GM12872 (cell line): ENCODE data around the gene CACNB2.

Experiments used
- TF ChIP-seq, protein P1 (sequence below): IDR thresholded peaks from 3 replicates; pipeline ENCODE4 v1.5.1; 2011; ENCODE audit warnings: low read depth, mild to moderate bottlenecking, low read length, moderate library complexity; ENCODE audit not compliant: insufficient read depth

CACNB2 gene

DNA sequence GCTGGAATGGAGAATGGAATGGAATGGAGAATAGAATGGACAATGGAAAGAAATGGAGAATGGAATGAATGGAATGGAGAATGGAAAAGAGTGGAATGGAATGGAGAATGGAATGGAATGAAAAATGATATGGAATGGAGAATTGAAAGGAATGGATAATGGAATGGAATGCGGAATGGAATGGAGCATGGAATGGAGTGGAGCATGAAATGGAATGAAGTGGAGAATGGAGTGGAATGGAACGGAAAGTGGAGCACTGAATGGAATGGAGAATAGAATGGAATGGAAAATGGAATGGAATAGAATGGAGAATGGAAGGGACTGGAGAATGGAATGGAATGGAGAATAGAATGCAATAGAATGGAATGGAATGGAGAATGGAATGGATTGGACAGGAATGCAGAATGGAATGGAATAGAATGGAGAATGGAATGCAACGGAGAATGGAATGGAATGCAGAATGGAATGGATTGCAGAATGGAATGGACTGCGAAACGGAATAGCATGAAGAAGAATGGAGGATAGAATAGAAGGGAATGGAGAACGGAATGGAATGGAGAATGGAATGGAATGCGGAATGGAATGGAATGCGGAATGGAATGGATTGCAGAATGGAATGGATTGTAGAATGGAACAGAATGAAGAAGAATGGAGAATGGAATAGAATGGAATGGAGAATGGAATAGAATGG is 421.8 kb downstream of the CACNB2 start:
- TF ChIP-seq, protein P1, sequence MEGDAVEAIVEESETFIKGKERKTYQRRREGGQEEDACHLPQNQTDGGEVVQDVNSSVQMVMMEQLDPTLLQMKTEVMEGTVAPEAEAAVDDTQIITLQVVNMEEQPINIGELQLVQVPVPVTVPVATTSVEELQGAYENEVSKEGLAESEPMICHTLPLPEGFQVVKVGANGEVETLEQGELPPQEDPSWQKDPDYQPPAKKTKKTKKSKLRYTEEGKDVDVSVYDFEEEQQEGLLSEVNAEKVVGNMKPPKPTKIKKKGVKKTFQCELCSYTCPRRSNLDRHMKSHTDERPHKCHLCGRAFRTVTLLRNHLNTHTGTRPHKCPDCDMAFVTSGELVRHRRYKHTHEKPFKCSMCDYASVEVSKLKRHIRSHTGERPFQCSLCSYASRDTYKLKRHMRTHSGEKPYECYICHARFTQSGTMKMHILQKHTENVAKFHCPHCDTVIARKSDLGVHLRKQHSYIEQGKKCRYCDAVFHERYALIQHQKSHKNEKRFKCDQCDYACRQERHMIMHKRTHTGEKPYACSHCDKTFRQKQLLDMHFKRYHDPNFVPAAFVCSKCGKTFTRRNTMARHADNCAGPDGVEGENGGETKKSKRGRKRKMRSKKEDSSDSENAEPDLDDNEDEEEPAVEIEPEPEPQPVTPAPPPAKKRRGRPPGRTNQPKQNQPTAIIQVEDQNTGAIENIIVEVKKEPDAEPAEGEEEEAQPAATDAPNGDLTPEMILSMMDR = no peak

DNA sequence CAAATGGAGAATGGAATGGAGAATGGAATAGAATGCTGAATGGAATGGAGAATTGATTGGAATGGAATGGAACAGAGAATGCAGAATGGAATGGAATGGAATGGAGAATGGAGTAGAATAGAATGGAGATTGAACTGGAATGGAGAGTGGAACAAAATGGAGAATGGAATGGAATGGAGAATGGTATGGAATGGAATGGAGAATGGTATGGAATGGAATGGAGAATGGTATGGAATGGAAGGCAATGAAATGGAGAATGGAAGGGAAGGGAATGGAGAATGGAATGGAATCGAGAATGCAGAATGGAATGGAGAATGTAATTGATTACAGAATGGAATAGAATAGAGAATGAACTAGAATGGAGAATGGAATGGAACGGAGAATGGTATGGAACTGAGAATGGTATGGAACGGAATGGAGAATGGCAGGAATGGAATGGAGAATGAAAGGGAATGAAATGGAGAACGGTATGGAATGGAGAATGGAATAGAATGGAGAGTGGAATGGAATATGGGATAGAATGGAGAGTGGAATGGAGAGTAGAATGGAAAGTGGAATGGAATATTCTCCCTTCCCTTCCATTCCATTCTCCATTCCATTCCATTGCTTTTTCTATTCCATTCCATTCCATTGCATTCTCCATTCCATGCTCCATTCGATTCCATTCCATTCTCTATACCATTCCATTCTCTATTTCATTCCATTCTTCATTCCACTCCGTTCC is 422.9 kb downstream of the CACNB2 start:
- TF ChIP-seq, protein P1 = no peak

DNA sequence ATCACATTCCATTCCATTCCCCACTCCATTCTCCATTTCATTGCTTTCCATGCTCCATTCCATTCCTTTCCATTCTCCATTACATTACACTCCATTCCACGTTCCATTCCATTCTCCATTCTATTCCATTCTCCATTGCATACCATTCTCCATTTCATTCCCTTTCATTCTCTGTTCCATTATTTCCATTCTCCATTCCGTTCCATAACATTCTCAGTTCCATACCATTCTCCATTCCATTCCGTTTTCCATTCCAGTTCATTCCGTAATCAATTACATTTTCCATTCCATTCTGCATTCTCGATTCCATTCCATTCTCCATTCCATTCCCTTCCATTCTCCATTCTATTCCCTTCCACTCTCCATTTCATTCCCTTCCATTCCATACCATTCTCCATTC is 424.8 kb downstream of the CACNB2 start:
- TF ChIP-seq, protein P1 = no peak

DNA sequence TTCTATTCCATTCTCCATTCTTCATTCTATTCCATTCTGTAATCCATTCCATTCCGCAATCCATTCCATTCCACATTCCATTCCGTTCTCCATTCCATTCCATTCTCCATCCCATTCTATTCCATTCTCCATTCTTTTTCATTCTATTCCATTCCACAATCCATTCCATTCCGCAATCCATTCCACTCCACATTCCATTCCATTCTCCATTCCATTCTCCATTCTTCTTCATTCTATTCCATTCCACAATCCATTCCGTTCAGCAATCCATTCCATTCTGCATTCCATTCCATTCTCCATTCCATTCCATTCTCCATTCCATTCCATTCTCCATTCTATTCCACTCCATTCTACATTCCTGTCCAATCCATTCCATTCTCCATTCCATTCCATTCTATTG is 426.0 kb downstream of the CACNB2 start:
- TF ChIP-seq, protein P1 = no peak

DNA sequence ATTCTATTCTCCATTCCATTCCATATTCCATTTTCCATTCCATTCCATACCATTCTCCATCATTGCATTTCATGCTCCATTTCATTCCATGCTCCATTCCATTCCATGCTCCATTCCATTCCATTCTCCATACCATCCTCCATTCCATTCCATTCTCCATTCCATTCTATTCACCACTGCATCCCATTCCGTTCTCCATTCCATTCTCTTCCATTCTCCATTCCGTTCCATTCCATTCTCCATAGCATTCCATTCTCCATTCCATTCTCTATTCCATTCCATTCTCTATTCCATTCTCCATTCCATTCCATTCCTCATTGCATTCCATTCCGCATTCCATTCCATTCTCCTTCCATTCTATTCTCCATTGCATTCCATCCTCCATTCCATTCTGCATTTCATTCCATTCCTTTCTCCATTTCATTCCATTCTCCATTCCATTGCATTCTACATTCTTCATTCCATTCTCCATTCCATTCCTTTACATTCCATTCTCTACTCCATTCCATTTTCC is 427.2 kb downstream of the CACNB2 start:
- TF ChIP-seq, protein P1 = no peak

DNA sequence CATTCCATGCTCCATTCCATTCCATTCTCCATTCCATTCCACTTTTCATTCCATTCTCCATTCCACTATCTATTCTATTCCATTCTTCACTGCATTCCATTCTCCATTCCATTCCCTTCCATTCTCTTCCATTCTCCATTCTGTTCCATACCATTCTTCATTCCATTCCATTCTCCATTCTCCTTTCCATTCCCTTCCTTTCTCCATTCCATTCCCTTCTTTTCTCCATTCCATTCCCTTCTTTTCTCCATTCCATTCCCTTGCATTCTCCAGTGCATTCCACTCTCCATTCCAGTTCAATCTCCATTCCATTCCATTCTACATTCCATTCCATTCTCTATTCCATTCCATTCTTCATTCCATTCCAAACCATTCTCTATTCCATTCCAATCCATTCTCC is 430.9 kb downstream of the CACNB2 start:
- TF ChIP-seq, protein P1 = no peak

DNA sequence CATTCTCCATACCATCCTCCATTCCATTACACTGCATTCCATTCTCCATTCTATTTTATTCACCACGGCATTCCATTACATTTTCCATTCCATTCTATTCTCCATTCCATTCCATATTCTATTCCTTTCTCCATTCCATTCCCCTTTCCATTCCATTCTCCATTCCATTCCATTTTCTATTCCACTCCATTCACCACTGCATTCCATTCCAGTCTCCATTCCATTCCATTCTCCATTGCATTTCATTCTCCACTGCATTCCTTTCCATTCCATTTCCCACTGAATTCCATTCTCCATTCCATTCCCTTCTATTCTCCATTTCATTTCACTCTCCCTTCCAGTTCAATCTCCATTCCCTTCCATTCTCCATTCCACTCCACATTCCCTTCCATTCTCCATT is 431.6 kb downstream of the CACNB2 start:
- TF ChIP-seq, protein P1 = no peak
